Skeletal muscle cell (primary cell): Measurements from ENCODE around the gene PTPRT.

Experiments
- DNase-seq: peaks from one replicate; pipeline ENCODE4 v3.0.0-alpha.2; 2010; ENCODE audit warnings: low read depth
- H3K4me3 ChIP-seq: 2 replicates; pipeline ENCODE4 v1.5.1; 2011; ENCODE audit warnings: low read depth, mild to moderate bottlenecking, control low read depth, low read length, moderate library complexity

The PTPRT gene

DNA sequence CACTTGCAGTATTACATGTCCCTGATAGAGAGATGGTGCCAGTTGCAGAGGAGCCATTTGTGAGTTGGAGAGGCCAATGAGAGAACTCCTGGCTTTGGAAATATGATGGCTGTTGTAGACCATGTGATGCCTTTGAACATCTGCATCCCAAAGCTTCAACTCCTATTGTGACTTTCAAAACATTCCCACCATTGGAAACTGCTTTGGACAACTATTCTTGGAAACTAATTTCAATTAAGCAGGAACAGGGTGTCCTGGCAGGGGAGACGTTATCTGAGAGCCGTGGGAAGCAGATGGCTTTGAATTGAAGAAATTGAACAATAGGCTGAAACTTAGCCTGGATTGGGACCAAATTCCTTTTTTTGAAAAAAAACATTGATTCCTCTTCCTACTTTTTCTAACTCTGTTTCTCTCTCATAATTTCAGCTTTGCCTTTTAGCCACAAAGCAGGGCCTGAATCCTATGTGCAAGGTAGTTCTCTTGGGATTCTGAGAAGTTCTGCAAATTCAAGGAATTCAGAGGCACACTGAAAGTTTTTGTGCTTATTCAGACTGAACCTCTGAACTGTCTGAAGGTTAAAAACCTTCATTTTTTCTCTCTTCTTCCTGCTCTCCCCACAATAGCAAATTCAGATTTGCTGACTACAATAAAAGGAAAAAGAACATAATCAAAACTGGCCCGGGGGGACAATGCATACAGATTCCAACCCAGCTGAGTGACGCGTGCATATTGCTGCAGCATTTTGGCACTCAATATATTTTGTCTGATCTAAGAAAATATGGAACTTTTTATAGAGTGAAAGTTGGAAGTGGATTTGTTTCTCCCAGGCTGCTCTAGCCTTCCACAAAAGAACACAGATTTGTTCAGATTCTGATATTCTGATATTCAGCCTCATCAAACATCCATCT is 851.2 kb downstream of the PTPRT start:
- H3K4me3 ChIP-seq = no peak overlapping the region
- no peak for DNase-seq

DNA sequence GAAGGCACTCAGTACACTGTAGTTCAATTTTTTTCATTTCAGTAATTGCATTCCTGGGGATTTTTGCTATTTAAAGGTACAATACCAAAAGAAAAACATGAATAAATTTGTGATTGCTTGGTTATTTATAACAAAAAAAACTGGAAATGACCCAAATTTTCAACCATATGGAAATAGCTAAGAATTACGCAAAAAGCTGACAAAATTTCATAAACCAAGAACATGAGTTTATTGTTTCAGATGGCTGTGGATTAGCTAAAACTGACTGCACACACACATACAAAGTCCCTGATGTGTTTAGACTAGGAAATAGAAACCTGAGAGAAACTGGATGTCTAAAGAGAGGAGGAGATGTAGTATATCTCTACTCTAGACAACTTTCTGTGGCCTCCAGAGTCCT is 853.1 kb downstream of the PTPRT start:
- no peak overlapping the region for H3K4me3 ChIP-seq
- no peak for DNase-seq

DNA sequence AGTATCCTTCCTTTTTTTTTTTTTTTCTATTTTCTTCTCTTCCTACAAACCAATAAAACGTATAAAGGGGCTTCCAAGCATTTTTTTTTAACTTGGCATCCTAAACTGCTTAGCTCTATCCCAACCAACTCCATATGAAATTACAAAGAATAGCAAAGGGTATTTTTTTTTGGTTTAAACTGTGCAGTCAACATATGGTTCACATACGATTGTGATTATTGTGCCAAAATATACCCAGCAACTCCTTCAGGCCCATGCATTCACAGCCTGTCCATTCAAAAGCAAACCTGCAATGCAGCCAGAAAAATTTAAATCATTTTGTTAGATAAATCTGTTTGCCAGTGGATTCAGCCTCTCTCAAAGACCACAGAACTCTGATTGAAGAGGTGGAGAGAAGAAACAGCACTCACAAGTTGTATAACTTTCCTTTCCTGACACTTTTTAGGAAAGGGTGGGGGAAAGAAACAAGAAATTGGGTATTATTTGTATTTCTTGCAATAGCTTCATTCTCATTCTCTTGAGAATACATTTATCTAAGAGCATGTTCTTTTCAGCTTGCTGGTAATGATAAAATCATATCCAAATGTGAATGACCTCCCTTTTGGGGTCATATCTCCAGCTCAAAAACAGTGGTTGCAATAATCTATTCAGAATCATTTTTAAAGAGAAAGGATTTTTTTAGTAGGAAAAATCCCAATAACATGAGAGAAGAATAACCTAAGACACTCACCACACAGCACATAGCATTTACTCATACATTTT is 870.3 kb downstream of the PTPRT start:
- DNase-seq = no peak
- no peak overlapping the region for H3K4me3 ChIP-seq

DNA sequence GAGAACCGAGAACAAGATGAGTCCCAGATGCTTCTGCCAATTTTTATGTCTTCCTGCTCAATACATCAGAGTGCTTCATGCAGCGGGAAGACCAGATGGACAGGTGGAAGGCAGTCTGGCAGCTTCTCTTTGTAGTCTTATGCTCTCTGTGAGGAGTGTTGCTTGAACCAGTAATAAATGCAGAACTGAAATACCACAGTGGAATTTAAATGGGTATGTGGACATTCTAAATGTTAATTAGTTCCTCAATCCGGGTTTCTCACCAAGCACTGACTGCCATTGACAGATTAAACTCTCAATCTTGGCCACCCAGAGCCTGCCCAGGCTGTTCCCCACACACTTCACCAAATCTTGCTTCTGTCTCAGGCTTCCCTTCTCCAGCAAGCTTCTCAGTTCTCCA is 876.0 kb downstream of the PTPRT start:
- no peak for DNase-seq
- no peak overlapping the region for H3K4me3 ChIP-seq

DNA sequence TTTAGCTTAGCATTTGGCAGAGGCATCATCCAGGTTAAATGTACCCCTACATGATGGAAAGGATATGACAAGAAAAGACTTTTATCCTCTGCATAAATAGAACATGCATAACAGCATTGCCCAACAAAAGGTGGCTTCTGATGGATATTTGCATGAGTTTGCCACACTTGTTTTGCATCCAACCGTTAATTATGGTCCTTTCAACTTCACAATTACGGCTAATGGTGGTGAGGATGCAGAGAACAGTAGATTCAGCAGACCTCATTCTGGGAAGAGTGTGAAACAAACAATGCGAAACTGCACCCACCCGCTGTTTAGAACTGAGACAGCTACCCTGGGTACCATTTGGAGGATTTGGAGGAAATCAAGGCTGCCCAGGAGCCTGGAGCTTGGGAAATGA is 880.7 kb downstream of the PTPRT start:
- DNase-seq = no peak
- H3K4me3 ChIP-seq = no peak overlapping the region

DNA sequence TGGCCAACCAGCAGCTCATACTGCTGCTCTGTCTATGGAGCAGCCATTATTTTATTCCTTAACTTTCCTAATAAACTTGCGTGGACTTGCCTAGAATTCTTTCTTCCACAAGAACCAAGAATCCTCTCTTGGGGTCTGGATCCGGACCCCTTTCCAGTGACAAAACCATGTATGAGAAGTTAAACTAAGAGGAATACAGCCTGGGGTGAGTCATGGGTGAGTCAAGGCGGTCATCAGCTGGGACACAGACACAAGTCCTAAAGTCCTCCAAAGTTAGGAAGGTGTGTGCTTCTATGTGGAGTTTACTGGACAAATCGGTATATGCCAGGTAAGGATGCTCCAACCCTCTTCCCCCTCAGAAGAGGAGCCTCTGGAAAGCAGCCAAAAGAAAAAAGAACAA is 881.5 kb downstream of the PTPRT start:
- DNase-seq = no peak
- no peak overlapping the region for H3K4me3 ChIP-seq

DNA sequence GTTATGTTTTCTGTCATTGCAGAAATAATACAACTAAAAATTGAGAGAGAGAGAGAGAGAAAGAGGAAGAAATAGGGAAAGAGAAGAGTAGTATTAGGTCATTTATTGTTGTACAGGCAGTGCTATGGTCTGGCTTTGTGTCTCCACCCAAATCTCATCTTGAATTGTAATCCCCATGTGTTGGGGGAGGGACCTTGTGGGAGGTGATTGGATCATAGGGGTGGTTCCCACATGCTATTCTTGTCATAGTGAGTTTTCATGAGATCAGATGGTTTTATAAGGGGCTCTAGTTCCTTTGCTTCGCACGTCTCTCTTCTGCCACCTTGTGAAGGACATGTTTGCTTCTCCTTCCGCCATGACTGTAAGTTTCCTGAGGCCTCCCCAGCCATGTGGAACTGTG is 894.1 kb downstream of the PTPRT start:
- DNase-seq = no peak
- H3K4me3 ChIP-seq = no peak overlapping the region

DNA sequence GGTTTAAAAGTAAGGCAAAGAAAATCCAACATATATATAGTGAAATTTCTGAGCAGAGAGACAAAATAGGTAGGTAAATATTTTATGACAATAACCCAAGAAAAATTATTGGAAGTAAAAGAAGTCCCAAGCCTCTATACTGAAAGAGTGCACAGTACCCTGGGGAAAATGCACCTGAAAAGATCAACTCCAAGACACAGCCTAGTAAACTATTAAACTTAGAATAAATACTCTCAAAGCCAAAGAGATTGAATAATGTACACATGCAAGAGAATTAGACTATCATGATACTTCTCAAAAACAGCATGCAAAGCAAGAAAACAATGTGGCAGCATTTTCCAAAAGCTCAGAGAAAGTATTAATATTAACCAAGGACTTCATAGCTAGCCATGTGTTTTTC is 894.7 kb downstream of the PTPRT start:
- H3K4me3 ChIP-seq = no peak overlapping the region
- DNase-seq = no peak

DNA sequence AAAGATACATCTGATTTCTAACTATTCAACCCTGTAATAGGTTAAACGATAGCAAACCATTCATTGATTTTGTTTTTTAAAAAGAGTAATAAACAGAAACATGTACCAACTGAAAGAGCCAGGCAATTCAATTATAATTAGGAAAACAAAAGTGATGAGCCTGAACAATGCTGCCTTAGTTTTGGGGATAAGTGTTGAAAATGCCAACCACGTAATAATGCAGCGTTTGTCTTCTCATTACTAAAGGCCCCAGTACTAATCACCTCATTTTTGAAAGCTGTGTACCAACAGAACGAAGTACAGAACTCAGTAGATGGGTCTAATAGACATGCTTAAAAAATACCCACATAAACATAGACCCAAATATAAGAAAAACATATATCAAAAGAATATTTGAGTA is 907.9 kb downstream of the PTPRT start:
- no peak for DNase-seq
- H3K4me3 ChIP-seq = no peak overlapping the region

DNA sequence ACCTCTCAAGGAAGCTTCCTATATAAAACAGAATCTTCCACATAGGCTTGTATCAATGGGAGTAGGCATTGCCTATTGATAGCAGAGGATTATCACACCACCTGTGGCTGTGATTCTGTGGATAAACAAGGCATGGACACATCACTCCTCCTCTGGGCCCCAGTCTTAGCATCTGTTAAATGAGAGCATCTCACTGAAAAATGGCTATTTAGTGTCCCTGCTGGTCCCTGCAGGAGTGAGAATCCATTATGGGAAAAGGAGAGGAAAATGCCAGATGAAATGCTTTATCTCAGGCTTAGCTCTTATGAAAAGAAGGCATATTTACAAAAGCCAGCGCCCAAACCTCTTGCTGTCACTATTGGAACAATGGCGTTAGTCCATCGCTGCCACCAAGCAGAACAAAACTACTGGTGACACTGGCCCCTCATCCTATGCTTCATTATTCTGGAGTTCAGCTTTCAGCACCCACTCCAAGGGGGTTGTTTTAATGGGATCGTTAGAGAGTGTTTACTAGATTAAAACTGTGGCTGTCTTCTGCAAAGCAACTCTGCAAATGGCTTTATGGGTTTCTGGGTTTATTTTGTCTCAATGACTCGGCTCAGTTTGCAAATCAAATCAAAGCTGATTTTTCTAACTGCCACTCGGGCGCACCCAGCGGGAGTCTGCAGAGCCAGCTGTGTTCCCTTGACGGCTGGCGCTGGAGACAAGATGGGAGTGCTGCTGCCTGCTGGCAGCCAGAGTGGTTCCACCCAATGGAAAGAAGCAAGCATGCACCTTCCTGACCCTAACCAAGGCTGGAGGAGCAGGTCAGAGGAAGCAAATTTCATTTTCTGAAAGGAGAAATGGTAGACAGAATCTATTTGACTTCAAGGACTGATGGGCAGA is 912.7 kb downstream of the PTPRT start:
- DNase-seq = no peak
- no peak overlapping the region for H3K4me3 ChIP-seq

DNA sequence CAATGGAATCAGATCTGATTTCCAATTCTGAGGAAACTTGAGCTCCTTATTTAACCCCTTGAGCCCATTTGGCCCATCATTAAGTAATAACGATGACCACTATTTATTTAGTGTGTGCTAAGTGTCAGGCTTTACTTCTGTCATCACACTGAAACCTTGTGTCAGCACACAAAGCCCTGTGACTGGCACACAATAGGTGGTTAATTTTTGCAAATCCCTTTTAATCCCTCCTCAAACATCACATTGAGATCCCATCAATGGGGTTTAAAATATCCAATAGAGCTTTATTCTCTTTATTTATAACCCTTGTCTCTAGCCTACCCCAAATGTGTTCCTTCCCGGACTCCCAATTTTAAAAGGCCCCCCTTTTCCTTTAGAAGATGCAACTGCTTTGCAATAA is 914.7 kb downstream of the PTPRT start:
- no peak for DNase-seq
- no peak overlapping the region for H3K4me3 ChIP-seq

DNA sequence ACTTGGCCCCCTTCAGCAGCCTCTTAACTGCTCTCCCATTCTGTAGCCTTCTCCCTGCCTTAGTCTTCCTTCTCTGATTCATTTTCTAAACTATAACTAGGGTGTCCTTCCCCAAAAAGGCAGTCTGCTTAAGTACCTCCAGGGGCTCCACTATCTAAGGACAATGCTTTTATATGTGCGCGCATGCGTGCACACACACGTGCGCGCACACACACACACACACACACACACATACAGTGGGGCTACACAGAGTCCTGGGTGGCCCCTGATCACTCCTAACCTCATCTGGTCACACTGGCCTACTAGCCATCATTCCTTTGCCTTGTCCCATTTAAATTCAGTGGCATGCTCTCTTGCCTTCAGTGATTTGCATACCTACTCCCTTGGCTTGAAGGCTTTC is 917.2 kb downstream of the PTPRT start:
- DNase-seq = no peak
- no peak overlapping the region for H3K4me3 ChIP-seq

DNA sequence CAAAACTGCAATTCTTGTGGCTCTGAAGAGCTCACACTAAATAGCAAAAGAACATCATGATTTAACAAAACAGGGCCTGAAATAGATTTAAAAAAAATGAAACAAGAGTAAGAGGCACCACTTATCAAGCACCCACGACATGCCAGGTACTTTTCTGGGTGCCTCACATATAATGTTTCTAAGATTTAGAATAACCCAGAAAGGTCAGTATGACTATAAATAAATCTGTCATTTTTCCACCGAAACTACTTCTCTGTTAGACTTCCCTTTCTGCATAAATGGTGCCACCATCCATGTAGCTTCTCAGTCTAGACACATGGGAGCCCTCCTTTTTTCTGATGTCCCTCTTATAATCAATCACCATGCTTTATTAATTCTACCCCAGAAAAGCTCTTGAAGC is 919.2 kb downstream of the PTPRT start:
- no peak overlapping the region for H3K4me3 ChIP-seq
- DNase-seq = no peak

DNA sequence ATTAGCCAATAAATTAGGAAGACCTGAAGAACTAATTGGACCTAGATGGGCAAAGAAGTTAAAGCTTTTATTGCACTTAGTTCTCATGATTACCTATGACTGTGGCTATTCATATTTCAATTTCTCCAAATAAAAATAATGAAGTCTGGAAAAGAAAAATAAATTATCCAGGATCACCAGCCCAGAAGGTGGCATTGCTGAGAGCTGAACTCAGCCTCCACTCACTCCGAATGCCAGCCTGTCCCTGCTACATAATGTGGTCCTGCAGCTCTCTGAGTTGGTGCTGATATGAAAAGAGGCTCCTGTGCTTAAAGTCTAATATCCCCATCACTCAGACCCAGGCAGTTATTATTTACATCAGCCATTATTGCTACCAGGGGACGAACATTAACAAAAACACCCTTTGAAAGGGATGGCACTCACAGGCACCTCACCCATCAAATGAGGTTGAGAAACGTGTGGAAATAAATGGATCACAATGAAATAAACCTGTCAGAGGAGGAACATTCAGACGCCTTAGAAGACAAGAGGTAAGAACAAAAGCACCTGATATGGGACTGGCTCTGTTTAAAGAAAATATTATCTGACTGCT is 921.8 kb downstream of the PTPRT start:
- no peak for DNase-seq
- H3K4me3 ChIP-seq = no peak overlapping the region

DNA sequence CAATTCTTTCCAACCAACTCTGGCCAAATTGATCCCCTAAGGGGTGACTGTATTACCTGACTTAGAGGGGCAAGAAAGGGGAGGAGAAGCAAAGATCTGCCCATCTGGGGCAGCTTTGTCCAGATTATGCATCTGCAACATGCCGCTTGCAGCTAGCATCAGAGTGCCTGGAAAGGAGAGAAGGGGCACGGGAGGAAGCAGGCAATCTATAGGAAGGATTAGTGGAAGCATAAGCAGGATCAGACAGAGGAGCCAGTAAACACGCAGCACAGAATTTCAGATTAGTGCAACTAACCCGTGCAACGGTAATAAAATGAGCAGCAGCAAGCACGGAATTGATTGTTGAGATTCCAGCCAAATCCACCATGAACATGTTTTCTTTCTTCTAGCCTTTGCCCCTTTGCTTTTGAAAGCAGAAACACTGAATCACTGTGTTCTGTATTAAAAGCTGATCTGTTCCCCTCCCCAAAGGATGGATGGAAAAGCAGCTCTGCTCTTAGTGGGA is 927.9 kb downstream of the PTPRT start:
- DNase-seq = no peak
- no peak overlapping the region for H3K4me3 ChIP-seq

DNA sequence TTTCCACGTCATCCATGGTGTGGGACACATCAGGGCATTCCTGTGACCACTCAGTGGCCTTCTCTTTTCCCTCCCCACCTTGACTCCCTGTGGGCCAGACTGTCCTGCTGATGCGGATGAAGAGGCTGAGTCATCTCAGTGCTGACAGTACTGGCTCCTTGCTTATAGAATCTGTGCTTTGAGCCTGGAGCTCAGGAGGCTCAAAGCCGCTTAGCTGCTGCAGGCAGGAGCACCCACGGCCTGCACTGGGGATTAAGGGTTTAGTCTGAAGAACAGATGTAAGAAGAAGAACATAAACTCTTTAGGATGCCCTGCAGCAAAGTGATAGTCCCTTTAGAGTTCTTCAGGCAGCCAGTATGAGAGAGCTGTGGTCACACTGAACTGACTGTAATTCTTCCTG is 929.5 kb downstream of the PTPRT start:
- DNase-seq = no peak
- no peak overlapping the region for H3K4me3 ChIP-seq

DNA sequence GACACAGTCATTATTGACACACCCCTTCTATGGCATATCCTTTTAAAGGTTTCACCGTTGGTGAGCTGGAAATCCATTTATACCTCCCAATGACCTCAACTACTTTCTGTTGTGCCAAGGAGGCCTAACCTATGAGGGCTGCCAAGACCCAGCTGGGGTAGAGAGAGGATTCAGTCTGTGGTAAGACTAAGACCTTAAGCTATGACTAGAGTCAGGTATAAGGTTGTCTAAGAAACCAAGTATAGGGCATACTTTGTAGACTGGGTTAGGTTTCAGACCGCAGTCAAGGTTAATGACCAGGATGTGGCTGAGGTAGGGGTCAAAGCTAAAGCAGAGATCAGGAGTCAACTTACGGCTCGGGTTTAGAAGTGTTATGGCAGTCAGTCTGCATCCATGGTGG is 930.3 kb downstream of the PTPRT start:
- no peak for DNase-seq

DNA sequence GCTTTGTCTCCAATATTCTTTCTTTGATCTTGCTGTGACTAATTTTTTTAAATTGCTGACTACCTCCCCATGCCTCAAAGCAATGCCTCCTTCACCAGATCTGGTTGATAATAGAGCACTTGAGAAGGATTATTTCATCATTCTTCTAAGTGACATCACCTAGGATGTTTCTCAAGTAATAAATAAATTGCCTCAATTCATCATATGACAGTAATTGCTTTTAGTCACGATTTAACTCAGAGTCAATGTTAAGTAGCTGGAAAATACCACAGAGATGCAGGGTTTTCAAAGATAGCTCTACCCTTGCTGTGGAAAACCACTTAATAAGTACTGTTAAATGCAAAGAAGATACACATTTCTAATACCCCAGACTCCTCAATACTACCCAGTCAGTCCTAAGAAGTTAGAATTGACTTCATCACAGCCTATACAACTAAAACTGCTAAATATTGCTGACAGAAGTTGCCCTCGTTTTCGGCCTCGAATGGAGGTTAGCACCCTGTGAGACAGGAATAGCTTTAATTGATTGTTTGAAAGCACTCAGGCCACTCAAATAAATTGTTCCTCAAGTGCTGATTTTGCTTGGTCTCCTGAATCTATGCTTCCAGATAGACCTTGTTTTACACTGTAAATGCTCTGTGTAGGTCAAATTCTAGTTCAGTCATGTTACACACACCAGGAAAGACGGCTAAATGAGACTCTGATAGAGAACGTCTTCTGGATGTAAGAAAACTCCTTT is 931.0 kb downstream of the PTPRT start:
- no peak overlapping the region for H3K4me3 ChIP-seq
- no peak for DNase-seq

More for the DNA sequence above, 930.3 kb downstream of the PTPRT start:
- no peak overlapping the region for H3K4me3 ChIP-seq

DNA sequence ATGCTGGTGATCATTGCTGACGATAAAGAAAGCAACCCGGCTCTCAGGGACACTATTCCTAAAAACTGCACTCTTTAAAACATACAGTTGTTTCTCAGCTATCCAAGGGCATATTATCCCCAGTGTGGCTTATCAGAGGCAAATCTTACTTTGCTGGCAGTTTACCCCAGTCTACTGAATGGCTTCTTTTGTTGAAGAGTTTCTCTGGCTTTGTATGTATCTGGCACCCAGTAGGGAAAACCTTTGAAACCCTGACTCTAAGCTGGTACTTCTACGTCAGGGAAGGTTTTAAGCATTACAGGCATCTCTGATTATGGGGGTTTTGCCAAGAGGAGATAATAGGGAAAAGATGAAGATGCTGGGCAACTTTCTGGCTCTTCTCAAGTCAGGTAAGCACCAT is 933.9 kb downstream of the PTPRT start:
- DNase-seq = no peak
- no peak overlapping the region for H3K4me3 ChIP-seq
